Stimulated activated CD8-positive, alpha-beta memory T cell treated with anti-CD3 and anti-CD28 coated beads, Interleukin-2, amount 100 ng/mL, for 1 hour (primary cell): ENCODE data around the gene DESI2.
"Not testable (repeated sequence)": the region's sequence is repeated elsewhere in the genome, so short reads cannot be mapped to it uniquely, and the experiment has no call there.

Experiments
- DNase-seq, 2 donors: peaks; one replicate each; pipeline ENCODE4 v3.0.0-alpha.2; 2020; ENCODE audit warnings: low read depth in 2 of 2

DESI2 gene

DNA sequence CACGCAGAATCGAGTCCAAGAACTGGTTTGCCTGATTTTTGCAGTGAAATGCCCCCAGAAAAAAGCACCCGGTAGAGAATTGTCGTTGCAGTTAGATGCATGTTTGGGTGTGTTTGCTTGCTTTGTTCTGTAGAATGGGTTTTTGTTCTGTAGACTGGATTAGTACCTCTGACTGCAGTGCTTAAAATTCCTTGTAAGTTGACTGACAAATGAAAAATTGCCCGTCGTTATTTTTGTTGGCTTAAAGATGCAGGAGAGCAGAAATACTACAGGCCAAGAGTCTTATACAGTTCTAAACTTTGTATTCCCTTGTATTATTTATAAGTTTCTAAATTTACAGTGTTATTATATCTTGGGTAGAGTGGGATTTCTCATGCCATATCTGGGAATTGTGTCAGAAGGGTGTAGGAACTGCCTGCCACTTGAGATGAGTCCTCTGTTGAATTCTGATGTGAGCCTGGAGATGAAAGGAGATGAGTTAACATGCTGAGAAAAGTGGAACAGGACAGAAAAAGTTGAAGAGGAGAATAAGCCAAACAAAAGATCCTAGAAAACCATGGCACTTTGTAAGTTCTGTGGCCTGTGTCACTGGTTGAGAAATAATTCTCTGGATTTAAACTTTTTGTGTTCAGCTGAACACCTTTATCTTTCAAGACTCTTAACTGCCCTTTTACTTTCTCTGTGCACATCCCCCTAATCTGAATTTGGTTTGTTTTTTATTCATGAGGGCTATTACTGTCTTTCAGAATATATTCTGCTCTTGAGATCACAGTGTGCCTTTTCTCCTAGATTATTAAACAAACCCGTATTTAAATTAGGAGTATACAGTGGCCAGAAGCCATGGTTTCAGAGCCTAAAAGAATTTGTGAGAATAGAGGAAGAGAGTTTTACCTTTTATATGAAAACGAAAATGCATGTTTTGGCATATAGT, 1.4 kb downstream of the DESI2 start:
- no peak for DNase-seq

DNA sequence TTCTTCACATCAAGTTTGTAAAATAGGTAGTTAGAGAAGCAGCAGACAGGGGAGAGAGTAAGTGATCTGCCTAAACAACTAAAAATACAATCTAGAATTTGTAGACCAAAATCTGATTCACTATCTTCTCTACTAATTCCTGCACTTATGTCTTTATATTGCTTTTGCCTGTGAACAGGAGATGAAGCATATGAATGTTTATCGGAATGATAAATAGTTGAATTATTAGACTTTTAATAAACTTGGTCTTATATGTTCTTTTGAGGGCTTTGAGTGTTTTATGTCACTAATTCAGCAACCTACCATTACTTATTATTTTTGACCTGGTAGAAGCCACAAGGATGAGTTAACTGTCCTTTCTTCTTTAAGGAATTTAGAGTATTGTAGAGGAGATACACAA, 2.3 kb downstream of the DESI2 start:
- no peak for DNase-seq

DNA sequence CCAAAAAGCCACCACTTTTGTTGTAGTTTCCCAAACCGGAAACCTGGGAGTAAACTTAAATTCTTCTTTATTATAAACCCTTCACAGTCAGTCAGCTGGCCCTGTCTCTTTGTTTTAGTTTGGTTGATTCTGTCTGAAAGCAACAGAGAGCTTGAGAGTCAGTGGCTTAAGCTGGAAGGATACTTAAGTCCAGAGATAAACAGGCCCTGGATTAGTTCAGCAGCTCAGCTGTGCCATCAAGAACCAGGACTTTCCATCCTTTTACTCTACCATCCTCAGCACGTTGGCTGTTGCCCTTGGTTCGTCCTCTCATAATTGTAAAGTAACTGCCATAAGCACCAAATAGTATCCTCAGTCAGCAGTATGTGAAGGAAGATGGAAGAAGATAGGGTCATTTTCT, 4.5 kb downstream of the DESI2 start:
- no peak for DNase-seq

DNA sequence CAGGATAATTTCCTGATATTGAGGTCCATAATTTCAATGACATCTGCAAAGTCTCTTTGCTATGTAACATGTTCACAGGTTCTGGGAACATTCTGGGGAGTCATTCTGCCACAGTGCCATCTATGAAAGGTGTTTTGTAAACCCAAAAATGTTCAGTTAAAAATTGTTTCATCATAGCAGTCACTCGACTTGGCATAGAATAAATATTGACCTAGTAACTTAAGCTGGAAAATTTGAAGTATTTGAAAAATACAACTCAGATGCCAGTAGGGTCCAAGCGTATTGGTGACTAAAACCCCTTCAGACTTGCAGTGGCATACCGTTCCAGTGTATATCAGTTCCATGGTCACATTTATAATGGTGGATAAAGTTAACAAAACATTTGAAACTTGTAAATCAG, 6.8 kb downstream of the DESI2 start:
- no peak for DNase-seq

DNA sequence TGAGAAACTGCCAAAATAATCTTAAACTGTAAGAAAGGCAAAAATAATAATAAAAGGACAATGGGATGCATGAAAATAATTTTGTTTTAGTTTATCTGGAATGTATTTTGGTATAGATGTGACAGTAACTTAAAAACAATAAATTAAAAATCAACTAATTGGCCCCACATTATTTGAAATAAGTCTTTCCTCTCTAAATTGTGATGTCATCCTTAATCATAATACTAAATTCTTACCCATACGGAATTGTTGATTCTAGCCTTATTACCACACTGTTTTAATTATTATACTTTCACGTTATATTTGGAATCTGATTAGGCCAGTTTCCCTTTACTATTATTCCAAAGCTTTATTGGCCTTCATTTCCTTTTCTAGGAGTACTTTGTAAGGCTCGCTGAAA, 7.7 kb downstream of the DESI2 start:
- DNase-seq = no peak

DNA sequence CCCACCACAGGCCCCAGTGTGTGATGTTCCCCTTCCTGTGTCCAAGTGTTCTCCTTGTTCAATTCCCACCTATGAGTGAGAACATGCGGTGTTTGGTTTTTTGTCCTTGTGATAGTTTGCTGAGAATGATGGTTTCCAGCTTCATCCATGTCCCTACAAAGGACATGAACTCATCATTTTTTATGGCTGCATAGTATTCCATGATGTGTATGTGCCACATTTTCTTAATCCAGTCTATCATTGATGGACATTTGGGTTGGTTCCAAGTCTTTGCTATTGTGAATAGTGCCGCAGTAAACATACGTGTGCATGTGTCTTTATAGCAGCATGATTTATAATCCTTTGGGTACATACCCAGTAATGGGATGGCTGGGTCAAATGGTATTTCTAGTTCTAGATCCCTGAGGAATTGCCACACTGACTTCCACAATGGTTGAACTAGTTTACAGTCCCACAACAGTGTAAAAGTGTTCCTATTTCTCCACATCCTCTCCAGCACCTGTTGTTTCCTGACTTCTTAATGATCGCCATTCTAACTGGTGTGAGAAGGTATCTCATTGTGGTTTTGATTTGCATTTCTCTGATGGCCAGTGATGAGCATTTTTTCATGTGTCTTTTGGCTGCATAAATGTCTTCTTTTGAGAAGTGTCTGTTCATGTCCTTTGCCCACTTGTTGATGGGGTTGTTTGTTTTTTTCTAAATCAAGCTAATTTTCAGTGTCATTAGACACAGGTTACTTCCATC, 8.8 kb downstream of the DESI2 start:
- not testable (repeated sequence) for DNase-seq

DNA sequence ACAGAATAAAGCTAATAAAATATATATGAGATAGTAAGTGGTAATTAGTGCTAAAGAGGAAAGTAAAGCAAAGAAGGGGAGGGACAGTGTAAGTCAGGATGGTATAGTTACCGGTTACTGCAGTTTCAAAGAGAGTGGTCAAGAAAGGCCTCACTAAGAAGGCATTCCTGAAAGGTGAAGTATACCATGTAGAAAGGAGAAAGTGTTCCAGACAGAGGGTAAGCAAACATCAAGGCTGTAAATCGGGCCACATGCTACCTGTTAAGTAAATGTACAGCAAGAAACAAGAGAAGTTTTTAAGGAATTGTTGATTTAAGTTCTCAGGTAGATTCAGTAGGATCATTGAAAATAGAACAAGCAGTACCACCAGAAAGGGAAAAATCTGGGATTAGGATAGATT, 9.7 kb downstream of the DESI2 start:
- DNase-seq = no peak

DNA sequence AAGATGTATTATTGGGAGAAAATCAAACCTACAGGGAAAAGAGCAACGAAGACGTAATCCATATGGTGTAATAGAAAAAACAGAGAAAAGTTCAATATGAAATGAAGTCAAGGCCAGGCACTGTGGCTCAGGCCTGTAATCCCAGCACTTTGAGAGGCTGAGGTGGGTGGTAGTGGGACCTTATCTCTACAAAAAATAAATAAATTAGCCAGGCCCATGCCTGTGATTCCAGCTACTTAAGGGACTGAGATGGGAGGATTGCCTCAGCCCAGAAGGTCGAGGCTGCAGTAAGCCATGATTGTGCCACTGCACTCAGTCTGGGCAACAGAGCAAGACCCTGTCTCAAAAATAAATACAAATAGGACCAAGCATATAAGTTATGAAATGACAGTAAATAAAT, 11.4 kb downstream of the DESI2 start:
- no peak for DNase-seq

DNA sequence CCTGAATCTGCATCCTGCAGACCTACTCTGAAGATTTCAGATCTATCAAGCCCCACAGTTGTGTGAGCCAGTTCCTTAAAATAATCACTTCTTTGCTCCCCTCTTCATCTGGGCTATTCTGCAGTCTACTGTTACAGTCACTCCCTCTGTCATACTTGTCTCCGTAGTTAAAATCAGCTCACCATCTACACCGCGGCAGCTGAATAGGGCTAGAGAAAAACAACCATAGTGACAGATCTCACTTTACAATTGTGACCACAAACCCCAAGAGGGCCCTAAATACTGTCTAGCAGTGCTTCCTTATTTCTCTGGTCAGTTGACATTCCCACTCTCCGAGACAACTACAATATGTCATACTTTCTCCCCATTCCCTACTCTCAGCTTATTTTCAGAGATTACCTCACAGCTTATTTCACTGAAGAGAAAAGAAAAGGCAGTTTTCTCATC, 12.9 kb downstream of the DESI2 start:
- no peak for DNase-seq

DNA sequence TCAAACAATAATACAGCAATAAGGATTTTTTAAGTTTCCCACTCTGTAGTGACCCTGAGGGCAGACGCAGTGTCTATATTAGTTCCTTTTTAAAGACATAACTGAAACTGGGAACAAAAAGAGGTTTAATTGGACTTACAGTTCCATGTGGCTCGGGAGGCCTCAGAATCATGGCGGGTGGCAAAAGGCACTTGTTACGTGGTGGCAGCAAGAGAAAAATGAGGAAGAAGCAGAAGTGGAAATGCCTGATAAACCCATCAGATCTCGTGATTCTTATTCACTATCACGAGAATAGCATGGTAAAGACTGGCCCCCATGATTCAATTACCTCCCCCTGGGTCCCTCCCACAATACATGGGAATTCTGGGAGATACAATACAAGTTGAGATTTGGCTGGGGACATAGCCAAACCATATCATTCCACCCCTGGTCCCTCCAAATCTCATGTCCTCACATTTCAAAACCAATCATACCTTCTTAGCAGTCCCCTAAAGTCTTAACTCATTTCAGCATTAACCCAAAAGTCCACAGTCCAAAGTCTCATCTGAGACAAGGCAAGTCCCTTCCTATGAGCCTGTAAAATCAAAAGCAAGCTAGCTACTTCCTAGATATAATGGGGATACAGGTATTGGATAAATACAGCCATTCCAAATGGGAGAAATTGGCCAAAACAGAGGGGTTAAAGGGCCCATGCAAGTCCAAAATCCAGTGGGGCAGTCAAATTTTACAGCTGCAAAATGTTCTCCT, 13.9 kb downstream of the DESI2 start:
- not testable (repeated sequence) for DNase-seq

DNA sequence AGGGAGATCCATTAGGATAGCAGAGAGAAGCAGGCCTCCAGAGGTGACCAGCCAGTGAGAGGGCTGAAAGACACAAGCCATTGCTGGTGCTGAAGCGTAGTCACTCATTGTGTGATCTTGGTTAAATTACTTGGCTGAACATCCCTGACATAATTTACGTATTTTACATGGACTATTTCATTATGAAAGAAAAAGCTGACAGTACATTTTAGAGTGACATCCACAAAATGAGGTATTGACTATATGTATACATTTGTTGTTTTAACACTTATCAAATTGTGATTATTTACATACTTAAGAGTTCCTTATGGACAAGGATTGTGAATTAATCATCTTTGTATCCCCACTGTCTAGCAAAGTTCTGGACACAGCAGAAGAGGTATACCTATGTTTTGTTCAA, 14.9 kb downstream of the DESI2 start:
- no peak for DNase-seq

DNA sequence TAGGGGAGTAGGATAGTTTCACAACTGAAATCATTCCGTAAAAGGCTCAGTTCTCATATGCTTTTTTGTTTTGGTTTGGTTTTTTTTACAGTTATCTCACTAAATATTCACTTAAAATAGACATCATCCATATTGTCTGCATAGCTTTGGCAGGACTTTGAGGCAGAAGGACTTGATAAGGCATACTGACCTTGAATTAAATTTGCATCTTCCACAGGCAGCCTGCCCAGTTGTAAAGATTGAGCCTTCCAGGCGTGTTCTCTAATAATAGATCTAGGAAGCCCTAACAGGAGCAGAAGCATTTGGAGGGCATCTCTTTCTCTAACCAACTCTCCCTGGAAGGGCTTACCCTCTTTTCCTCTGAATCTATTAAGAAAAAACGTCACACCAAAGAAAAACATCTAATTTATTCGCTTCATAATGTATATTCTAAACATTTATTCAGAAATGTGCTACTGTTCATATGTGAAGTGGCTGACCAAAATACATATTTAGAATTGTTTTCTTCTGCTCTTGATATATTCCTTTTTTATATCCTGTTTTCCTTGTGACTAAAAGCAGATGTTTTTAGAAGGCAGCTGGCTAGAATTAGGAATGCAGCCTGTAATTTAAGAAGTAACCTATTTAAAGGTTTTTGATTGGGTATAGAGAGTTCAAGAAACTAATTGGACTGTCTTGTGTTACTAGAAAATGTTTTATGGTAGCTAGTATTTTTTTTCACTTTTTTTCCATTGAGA, 20.2 kb downstream of the DESI2 start:
- no peak for DNase-seq

DNA sequence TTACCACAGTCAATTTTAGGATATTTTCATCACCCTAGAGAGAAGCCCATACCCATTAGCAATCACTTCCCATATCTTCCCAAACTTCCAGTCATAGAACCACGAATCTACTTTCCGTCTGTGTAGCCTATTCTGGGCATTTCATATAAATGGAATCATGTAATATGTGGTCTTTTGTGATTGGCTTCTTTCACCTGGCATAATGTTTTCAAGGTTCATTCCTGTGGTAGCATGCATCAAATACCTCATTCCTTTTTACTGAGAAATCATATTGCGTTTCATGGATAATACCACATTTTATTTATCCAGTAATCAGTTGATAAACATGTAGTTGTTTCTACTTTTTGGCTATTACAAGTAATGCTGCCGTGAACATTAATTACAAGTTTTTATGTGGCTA, 21.5 kb downstream of the DESI2 start:
- no peak for DNase-seq

DNA sequence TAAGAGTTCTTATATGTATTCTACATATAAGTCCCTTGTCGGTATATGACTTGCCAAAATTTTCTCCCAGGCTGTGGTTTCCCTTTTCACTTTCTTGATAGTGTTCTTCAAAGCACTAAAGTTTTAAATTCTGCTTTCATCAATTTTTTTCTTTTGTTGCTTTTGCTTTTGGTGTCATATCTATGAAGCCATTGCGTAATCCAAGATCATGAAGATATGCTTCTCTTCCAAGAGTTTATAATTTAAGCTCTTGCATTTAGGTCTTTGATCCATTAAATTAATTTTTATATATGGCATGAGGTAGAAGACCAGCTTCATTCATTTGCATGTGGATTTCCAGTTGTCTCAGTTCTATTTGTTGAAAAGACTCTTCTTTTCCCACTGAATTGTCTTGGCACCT, 22.2 kb downstream of the DESI2 start:
- no peak for DNase-seq

DNA sequence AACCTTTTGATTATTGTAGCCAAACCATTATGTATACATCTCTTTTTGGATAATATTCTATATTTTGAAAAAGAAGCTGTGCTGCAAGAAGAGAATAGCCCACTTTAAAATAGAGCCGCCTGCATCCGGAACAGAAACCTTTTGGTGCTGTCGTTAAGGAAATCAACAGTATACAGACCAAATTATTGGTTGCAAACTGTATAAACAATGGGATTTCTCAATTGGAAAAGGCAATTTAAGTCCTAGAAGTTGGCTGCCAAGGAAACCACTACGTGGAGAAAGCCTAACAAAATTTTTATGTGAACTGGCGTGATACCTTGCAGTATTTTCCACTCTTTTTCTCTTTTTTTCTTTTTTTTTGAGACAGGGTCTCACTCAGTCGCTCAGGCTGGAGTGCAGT, 25.8 kb downstream of the DESI2 start:
- DNase-seq = no peak

DNA sequence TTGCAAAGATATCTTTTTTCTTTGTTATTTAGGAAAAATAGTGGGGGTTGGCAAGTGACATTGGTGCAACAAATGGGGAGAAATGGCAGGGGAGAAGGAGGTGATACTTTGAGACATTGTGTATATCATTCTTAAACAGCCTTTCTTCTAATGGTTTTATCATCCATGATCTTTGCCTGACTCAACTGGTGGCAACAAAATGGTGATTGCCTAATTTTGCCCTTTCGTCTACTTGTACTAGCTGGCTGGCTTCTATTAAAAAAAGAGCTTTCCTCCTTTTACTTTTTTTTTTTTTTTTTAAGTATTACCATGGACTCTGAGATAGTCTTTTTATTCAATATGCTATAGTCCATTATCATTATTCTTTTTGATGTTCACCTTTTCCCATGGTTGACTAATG, 27.7 kb downstream of the DESI2 start:
- no peak for DNase-seq

DNA sequence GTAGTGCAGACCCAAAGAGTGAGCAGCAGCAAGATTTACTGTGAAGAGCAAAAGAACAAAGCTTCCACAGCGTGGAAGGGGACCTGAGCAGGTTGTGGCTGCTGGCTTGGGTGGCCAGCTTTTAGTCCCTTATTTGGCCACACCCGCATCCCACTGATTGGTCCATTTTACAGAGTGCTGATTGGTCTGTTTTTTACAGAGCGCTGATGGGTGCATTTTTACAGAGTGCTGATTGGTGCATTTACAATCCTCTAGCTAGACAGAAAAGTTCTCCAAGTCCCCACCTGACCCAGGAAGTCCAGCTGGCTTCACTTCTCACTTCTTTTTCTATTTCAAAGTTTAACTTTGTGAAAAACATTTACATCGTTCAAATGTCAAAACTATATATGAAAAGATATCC, 29.2 kb downstream of the DESI2 start:
- not testable (repeated sequence) for DNase-seq

DNA sequence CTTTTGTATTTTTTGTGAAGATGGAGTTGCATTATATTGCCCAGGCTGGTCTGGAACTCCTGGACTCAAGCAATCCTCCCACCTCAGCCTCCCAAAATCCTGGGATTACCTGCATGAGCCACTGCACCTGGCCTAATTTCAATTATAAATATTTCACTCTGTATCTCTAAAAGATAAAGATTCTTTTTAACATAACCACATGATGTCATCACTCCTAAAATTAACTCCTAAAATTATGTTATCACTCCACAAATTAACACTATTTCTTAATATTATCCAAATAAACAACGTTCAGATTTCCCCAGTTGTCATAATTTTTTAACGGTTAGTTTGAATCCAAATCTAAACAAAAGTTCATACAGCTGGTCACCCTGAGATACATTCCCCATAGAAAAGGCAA, 43.0 kb downstream of the DESI2 start:
- DNase-seq = no peak

DNA sequence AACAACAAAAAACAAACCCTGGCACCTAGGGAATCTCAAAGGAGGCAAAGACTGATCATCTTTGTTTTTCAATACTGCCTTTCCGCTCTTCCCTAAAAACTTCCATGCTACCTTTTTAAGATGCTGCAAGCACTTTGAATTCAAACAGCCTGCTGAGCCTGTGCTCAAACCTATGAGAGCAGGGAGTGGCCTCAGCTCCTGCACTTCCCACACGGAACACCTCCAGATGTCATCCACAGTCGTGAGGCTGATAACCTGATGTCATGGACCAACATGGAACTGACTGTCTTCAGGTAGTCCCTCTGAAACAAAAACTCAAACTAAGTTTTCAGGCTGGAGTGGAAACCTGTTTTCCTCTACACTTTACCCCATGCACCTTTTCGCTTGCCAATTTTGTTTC, 46.8 kb downstream of the DESI2 start:
- no peak for DNase-seq

DNA sequence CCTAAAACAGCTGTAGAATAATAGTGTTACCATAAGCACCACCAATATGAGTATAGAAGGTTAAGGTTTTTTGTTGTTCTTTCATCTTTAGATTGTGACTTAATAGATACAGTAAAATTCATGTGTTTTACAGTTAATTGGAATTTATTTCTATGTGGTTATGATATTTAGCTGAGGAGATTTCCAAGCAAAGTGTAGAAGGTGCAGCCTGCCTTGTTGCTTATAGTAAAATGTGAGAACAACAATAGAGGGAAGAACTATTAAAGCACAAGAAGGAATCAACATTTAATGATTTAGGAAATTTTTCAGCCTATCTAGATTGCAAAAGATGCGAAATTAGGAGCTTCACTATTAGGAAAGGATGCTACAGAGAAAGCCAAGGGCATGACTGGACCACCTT, 47.9 kb downstream of the DESI2 start:
- no peak for DNase-seq

DNA sequence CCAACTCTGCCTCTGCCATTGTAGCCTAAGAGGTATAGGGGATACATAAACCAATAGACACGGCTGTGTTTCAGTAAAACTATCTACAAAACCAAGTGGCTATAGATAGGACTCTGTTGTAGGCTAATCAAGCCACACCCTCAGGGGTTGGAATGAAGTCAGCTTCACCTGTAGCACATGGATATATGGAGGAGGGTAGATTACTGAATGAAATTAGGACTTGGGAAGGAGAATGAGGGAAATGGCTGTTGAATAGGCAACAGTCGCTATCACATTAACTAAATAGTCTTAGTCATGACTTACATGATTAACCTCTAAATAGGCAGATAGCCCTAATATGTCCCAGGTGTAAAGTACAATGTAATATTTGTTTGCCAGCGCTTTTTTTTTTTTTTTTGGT, 49.7 kb downstream of the DESI2 start:
- DNase-seq = no peak

DNA sequence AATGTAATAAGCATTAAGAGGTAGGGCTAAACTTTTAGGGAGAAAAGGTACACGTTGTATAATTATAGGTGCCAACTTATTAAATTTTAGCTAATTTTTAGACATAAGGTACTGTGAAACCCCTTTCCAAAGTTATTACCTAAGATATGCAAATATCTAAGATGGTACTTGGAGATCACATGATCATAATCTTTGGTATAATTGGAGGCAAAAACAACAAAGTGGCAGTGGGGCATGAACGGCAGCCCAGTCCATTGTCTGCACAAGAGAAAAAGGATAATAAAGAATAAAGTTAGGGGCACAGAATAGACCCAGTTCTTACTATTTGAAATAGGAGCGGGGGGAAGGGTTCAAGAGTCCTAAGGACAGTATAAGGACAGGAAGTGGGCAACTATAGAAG, 51.2 kb downstream of the DESI2 start:
- DNase-seq = no peak
